HepG2 (cell line): ENCODE results near the gene FCHO1.

Experiments used
- ERF ChIP-seq: IDR thresholded peaks from 2 replicates; pipeline ENCODE4 v1.6.1; 2018; ENCODE audit warnings: missing biosample characterization, missing genetic modification reagents
- GATAD2A ChIP-seq: IDR thresholded peaks from 2 replicates; pipeline ENCODE4 v1.6.1; 2016
- STAG1 ChIP-seq: sonication (generic); formaldehyde crosslinking; IDR thresholded peaks from 2 replicates; pipeline ENCODE4 v1.4.0; 2020; ENCODE audit warnings: missing genetic modification reagents
- TF ChIP-seq, protein P1 (sequence below): sonication (generic); formaldehyde crosslinking; IDR thresholded peaks from 2 replicates; pipeline ENCODE4 v1.4.0; 2020; ENCODE audit warnings: mild to moderate bottlenecking, missing genetic modification reagents

- no peak for TF ChIP-seq ERF (CRISPR knock-in tag)
- TF ChIP-seq STAG1 (CRISPR knock-in tag) = no peak
- no peak for TF ChIP-seq GATAD2A
- TF ChIP-seq, protein P1, sequence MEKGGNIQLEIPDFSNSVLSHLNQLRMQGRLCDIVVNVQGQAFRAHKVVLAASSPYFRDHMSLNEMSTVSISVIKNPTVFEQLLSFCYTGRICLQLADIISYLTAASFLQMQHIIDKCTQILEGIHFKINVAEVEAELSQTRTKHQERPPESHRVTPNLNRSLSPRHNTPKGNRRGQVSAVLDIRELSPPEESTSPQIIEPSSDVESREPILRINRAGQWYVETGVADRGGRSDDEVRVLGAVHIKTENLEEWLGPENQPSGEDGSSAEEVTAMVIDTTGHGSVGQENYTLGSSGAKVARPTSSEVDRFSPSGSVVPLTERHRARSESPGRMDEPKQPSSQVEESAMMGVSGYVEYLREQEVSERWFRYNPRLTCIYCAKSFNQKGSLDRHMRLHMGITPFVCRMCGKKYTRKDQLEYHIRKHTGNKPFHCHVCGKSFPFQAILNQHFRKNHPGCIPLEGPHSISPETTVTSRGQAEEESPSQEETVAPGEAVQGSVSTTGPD = no peak
Observed at GRCh38 chr19:17721821-17722220, 29.5 kb upstream of the FCHO1 start.
